ENCODE data around the gene RGS7.

GRCh38 chr1:241215683-241216082 is 141.3 kb downstream of the RGS7 start:
- no peak for TF ChIP-seq EZH2 (IDR thresholded peaks at IDR 0.05; ENCODE audit: insufficient read depth, poor library complexity, severe bottlenecking)
- TF ChIP-seq EZH2phosphoT487 (IDR thresholded peaks at IDR 0.05; ENCODE audit: insufficient read depth, low read depth): no peak

Data from GM23248 (cell line).